Activated T-helper 1 cell treated with anti-CD3 and anti-CD28 coated beads, Interleukin-12 subunit alpha, Interleukin-12 subunit beta, Interleukin-2, Interleukin-4 antibody, amounts not matched to agents 30 ng/mL and 10 ng/mL and 1 ng/mL, durations not matched to agents 14 hours and 24 hours and 36 hours (primary cell): ENCODE results near the gene HOXB4. TPM values are rescaled to one million over a fixed set of nuclear protein-coding genes. Genes with fewer than 3 reads are reported as not detected.

Experiments used
- DNase-seq: peaks from one replicate; pipeline ENCODE4 v3.0.0; 2021; ENCODE audit warnings: low spot score
- H3K27ac Mint-ChIP-seq: one replicate; pipeline ENCODE4 v1.8.0; 2021; ENCODE audit warnings: mild to moderate bottlenecking, mixed read lengths
- H3K27me3 Mint-ChIP-seq: one replicate; pipeline ENCODE4 v1.8.0; 2022; ENCODE audit warnings: mild to moderate bottlenecking, moderate library complexity, mixed read lengths; ENCODE audit not compliant: insufficient read depth
- H3K36me3 Mint-ChIP-seq: one replicate; pipeline ENCODE4 v1.8.0; 2021; ENCODE audit warnings: low read depth, mixed read lengths
- H3K4me1 Mint-ChIP-seq: one replicate; pipeline ENCODE4 v1.8.0; 2021; ENCODE audit warnings: low read depth, mixed read lengths
- H3K4me3 Mint-ChIP-seq: one replicate; pipeline ENCODE4 v1.8.0; 2021; ENCODE audit warnings: mild to moderate bottlenecking, moderate library complexity, mixed read lengths
- H3K9me3 Mint-ChIP-seq: one replicate; pipeline ENCODE4 v1.8.0; 2021; ENCODE audit warnings: mixed read lengths
- intact Hi-C: fragments of 100-400 bp; cut with micrococcal nuclease; formaldehyde crosslinking; loops from one replicate; pipeline ENCODE4 v1.15.1; 2024
- total RNA-seq: library from RNA; stranded (reverse); gene quantifications from 2 replicates; pipeline ENCODE4 v1.2.3, GENCODE V29; 2022

HOXB4 gene
- total RNA-seq, 1 donor from 2014 or later = 3.8 TPM

DNA sequence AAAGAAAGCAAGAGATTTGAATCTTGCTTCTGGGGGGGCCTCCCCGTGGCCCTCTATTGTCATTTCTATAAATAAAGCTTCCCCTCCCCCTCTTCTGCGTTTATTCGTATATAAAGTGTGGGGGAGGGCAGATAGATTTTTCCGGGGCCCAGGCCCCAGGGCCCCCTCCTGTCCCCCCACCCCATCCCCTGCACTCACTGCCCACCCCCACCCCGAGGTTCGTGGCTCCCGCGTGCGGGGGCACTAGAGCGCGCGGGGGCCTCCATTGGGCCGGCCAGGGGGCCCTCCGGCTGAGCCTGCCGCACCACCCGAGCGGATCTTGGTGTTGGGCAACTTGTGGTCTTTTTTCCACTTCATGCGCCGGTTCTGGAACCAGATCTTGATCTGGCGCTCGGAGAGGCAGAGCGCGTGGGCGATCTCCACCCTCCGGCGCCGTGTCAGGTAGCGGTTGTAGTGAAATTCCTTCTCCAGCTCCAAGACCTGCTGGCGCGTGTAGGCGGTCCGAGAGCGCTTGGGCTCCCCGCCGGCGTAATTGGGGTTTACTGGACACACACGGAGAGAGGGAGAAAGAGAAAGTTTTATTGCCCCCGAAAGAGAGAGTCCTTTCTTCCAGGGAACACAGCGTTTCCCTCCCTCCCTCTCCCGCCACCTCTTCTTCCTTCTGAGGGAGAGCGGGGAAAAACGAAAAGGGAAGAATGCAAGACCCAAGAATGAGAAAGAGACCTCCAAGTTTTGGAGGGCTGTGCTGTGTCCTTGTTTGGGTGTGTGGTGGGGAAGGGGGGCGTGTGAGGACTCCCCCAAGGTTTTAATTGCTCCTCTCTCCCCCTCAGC lies 1.5 kb downstream of the HOXB4 start:
- Mint-ChIP-seq H3K9me3 (no peaks in the 10 kb centered on the region), H3K4me1 (peaks cover 61% of the 10 kb centered on the region), H3K4me3 (peak overlapping the region; percentile 87), H3K36me3 (peaks cover 9% of the 10 kb centered on the region), H3K27ac (peak overlapping the region; percentile 79), H3K27me3 (peaks cover 29% of the 10 kb centered on the region)
- intact Hi-C loops = no loop called here
- DNase-seq = no peak

DNA sequence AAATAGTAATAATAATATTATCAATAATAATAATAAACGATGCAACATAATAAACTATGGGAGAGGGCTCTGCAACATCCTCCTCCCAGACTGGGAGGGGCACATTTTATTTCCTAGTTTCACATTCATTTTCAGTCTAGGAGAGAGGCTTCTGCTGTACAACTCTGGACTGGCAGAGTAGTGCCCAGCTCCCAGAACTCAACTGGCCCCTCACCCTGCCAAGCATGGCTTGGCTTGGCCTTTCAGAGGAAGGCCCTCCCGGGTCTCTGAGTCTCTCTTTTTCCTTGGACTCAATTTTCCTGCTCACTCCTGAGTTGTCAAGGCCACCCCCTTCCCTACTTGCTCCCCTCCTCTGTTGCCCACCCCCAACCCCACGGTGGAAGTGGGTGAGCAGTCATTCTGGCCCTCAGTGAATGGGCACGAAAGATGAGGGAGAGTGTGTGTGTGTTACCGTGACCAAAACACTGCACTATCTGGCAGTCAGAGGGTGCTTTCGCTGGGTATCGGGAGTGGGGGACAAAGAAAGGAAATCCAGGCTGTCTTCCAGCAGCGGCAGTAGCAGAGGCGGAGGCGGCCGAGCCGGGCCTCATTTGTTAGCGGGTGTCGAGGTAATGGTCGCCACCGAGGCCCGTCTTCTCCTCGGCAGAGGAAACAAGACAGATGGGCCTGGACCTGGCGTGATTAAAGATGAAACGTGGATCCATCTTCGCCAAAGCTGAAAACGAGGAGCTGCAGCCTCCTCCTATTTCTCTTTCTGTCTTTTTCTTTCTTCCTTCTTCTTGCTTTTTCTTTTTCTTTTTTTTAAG lies 2.3 kb downstream of the HOXB4 start:
- Mint-ChIP-seq H3K27ac (no peak overlapping the region), H3K36me3 (peaks cover 13% of the 10 kb centered on the region), H3K27me3 (peaks cover 20% of the 10 kb centered on the region), H3K4me3 (peak overlapping the region; percentile 56), H3K4me1 (peaks cover 54% of the 10 kb centered on the region), H3K9me3 (no peaks in the 10 kb centered on the region)
- DNase-seq = no peak
- intact Hi-C loops = no loop called here

DNA sequence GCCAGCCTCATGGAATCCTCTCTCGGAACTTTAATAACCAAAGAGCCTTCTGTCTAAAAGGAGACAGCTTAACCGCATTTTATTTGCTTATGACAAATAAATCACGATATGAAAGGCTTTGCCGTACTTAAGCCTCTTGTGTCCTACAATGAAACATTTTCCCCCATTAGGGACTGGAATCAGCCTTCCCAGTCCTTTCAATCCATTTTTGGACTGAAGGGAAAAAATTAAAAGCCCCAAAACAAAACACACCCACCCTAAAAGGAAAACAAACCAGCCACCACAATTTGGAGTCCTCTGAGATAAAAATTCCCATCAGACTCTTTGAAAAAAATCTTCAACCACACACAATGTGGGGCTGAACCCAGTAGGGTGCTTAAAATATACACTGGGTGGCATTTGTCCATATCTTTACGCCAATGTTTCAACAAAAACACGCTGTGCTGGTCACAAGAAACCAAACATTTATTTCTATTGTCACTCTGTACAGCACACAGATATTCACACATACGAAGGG lies 3.0 kb downstream of the HOXB4 start:
- intact Hi-C loops = no loop called here
- H3K4me1 Mint-ChIP-seq = peaks cover 47% of the 10 kb centered on the region
- H3K27ac Mint-ChIP-seq = no peak overlapping the region
- DNase-seq = no peak
- peaks cover 15% of the 10 kb centered on the region for H3K27me3 Mint-ChIP-seq
- peaks cover 13% of the 10 kb centered on the region for H3K36me3 Mint-ChIP-seq
- no peaks in the 10 kb centered on the region for H3K9me3 Mint-ChIP-seq
- peak overlapping the region; percentile 25 for H3K4me3 Mint-ChIP-seq

DNA sequence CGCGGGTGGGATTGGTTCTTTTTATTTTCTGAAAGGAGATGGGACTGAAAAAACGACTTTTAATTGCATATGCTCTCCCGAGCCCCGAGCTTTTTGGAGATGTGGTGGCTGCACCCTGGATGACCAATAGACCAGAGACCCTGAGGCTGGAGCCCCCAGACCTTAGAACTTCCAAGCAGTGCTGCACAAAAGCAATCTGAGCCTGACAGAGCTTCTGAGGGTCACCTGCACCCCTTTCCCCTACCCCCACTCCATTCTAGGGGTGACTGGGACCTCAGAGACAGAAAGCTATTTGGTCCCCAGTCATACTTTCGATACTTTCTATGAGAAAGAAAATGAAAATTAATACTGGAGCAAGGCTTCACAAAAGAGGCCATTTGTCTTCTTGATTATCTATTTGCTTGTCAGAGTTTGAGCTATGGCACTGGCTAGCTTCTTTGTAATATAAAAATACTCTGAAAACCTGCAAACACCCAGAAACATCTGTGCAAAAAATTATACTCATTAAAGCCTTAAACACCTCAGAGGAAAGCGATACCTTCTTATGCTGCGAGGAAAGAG lies 3.6 kb downstream of the HOXB4 start:
- H3K27me3 Mint-ChIP-seq = peaks cover 13% of the 10 kb centered on the region

DNA sequence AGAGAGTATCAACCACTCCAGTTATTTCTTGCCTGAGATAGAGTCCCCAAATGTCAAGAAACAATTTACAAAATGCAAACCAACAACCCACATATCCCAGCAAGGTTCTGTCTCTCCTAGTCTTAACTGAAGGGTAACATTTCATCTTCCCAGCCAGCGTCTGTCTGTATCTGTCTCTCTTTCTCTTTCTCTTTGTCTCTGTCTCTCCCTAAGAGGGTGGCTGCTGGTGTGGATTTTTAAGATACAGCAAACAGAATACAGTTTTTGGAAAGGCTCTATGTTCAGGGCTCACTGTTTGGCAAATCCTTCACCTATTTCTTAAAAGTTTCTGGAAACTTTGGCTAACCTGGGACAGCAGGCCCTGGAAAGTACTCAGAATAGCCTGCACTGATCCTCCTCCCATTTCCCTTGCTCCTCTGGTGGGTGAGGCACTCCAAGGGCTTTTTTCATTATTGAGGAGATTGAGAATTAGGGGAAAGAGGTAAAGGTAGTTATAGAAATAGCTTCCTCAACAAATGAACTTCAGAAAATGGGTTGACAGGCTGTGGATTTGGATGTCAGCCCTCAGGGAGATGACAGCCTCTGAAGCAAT lies 6.2 kb downstream of the HOXB4 start:
- Mint-ChIP-seq H3K9me3 (no peaks in the 10 kb centered on the region), H3K4me3 (no peak overlapping the region), H3K4me1 (peaks cover 29% of the 10 kb centered on the region), H3K36me3 (peaks cover 26% of the 10 kb centered on the region), H3K27me3 (peaks cover 17% of the 10 kb centered on the region), H3K27ac (no peak overlapping the region)
- no peak for DNase-seq
- intact Hi-C loops = no loop called here

More for the DNA sequence above, 3.6 kb downstream of the HOXB4 start:
- Mint-ChIP-seq H3K27ac (no peak overlapping the region), H3K4me3 (no peak overlapping the region), H3K36me3 (peaks cover 13% of the 10 kb centered on the region), H3K9me3 (no peaks in the 10 kb centered on the region), H3K4me1 (peaks cover 41% of the 10 kb centered on the region)
- no peak for DNase-seq
- intact Hi-C loops = no loop called here

DNA sequence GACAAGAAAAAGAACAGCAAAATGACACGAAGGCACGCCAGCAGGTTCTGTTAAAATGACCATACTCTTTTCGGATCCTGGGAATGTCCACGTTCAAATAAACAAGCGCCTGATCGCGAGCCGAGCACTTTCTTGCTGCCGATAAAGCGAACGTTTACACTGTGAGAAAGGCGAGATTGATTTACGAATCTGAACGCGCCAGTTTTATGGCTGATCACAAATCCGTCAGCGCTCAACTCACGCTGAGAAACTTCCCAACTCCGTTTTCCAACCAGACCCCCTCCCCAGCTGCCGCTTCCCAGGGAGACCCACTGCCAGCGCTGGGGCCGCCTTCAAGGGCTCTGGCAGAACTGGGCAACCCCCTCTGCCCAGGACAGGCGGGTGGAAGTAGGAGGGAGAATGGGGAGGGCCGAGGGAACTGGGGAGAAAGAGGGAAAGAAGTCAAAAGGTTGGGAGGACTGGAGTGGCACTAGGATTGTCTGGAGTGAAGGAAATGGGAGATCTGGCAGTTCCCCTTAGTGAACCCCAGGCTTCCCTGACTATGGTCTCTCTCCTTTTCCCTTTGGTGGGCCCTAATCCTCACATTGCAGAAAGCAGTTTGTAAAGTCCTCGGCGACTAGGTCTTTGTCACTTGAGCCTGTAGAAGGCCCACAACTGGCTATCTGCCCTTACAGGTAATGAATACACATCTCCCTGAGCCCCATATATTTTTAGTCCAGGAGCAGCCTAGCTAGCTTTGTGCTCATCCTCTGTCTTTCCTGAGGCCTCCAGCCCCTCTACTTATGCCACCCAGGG lies 6.9 kb downstream of the HOXB4 start:
- DNase-seq = no peak
- Mint-ChIP-seq H3K36me3 (peaks cover 26% of the 10 kb centered on the region), H3K27me3 (peaks cover 15% of the 10 kb centered on the region), H3K4me1 (peaks cover 22% of the 10 kb centered on the region), H3K9me3 (no peaks in the 10 kb centered on the region), H3K27ac (no peak overlapping the region), H3K4me3 (no peak overlapping the region)
- intact Hi-C loops = no loop called here

DNA sequence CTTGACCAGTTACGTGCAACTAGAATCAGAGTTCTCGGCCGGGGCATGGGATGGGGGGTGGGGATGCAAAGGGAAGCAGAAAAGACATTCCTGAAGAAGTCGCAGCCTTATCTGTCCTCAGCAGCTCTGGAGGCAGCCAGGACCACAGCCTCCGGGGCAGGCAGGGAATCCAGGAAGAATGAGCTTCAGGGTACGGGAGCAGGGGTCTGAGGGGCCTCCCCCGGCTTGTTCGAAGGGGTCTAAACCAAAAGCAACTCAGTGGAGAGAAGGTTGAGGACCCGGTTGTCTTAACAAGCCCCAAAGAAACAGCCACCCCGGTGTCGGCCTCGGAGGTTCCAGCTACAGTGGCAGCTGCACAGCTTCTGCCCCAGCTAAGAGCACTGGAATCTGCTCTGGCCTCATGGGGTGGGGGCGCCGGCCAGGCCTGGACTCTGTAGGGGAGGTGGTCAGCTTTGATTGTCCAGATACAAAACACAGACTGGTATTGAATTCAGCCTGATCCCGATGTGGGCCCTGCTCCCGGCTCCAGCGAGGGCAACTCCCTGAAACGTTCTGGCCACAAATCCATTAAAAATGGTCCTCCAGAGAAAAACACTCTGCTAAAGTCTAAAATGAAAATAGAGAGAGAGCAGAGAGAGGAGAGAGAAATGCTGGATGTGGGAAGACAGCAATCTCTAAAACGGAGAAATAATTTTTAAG lies 7.7 kb downstream of the HOXB4 start:
- Mint-ChIP-seq H3K9me3 (no peaks in the 10 kb centered on the region), H3K36me3 (peaks cover 24% of the 10 kb centered on the region)

DNA sequence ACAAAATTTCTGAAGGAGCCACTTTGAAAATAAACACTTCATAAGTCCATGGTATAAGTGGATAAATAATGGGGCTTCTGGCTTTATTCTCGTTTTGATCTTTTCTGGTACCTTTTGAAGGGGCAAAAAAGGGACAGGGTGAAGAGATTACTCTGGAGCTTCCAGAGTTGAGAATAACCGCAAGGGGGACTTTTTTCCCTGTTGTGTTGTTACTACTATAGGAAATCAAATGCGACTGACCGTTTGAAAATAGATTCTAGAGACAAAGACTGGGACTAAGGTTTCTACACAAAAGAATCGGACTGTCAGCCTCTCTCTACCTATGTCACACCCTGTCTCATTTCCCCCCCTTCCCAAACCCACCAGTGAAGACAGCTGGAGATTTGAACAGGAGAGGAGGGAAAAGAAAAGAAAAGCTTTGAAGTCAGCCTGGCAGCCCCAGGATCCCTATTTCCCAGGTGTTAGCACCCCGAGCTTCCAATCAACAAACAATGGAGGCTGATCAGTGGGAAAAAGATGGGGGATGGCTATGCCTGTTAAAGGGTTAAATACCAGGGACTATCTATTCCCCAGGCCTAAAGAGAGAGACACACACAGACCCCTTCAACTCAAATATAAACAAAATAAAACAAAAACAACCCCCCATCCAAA lies 8.4 kb downstream of the HOXB4 start:
- intact Hi-C loops = no loop called here
- H3K9me3 Mint-ChIP-seq = no peaks in the 10 kb centered on the region

More for the DNA sequence above, 7.7 kb downstream of the HOXB4 start:
- H3K27ac Mint-ChIP-seq = no peak overlapping the region
- intact Hi-C loops = no loop called here
- H3K4me3 Mint-ChIP-seq = no peak overlapping the region
- peaks cover 15% of the 10 kb centered on the region for H3K4me1 Mint-ChIP-seq
- no peak for DNase-seq
- peaks cover 15% of the 10 kb centered on the region for H3K27me3 Mint-ChIP-seq

DNA sequence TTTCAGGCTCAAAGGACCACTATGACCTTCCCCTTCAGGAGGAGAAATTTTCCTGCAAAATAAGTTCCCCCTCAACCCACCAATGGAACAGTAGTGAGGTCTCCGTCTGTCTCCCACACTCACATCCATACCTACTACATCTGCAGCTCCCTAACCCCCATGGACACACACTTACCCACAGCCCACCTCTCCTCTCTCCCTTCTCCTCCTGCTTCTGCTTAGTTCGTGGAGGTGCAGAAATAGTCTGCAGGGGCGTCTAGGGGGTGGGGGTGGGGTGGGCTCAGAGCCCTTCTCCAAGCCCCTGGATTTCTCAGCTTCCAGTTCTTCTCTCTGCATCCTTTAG lies 8.9 kb downstream of the HOXB4 start:
- intact Hi-C loops = no loop called here
- Mint-ChIP-seq H3K36me3 (peaks cover 25% of the 10 kb centered on the region), H3K4me1 (peaks cover 11% of the 10 kb centered on the region), H3K27me3 (peaks cover 15% of the 10 kb centered on the region), H3K4me3 (no peak overlapping the region), H3K27ac (no peak overlapping the region), H3K9me3 (no peaks in the 10 kb centered on the region)
- no peak for DNase-seq

More for the DNA sequence above, 8.4 kb downstream of the HOXB4 start:
- no peak overlapping the region for H3K4me3 Mint-ChIP-seq
- DNase-seq = no peak
- H3K4me1 Mint-ChIP-seq = peaks cover 11% of the 10 kb centered on the region
- H3K27ac Mint-ChIP-seq = no peak overlapping the region
- H3K36me3 Mint-ChIP-seq = peaks cover 23% of the 10 kb centered on the region
- peaks cover 15% of the 10 kb centered on the region for H3K27me3 Mint-ChIP-seq

DNA sequence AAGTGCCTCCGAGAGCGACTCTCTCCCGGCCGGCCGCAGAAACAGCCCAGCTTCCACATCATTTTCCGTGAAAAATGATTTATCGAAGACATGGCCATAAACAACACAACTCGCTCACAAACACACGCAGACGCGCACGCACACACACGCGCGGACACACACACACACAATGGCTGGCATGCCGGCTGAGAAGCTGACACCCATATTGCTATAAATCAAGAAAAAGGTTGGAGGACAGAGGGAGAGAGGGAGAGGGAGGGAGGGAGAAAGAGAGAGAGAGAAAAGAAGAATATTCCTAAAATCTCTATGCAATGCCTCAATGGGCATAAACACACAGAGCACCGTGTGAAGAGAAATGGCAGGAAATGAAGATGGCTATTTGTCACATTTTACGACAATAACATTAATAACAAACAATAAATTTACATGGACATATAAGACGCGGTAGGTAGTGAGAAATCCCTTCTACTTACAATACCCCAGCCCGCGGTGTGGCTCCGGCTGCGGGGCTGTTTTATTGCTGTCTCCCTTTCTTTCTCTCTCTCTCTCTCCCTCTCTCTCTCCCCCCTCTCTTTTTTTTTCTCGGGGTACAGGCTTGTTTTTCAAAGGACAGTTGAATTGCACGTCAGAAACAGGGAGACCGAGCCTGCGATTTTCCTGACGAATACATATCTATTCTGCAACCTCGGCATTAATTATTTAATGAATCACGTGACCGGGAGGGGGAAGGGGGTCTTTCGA lies 9.5 kb downstream of the HOXB4 start:
- Mint-ChIP-seq H3K27me3 (peaks cover 15% of the 10 kb centered on the region), H3K9me3 (no peaks in the 10 kb centered on the region), H3K4me1 (peaks cover 11% of the 10 kb centered on the region), H3K36me3 (peaks cover 25% of the 10 kb centered on the region), H3K27ac (no peak overlapping the region), H3K4me3 (peak overlapping the region; percentile 71)
- no peak for DNase-seq
- intact Hi-C loops = no loop called here
